GM18499 (cell line): ENCODE results near the gene CHIT1.

Source experiments
- ATAC-seq: cut with Tn5 transposase; IDR thresholded peaks from one replicate; pipeline ENCODE4 v1.9.1; 2021; ENCODE audit warnings: moderate number of reproducible peaks; ENCODE audit not compliant: insufficient read depth, unreplicated experiment

Gene CHIT1

DNA sequence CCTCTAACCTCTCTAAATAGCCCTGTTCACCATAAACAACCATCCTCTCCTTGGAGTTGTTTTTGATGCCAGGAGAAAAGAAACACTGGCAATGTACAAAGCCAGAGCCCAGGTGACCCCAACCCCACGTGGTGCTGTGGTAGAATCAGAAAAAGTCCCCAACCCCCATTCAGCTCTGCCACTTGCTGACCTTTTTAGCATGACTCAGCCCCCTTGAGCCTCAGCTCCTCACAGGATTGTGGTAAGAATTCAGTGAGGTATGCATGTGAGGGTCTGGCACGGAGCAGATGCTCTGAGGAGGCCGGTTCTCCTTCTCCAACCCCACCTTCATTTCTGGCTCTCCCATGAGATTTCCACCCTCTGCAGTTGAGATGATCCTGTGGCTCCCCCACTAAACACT, 31.8 kb downstream of the CHIT1 start:
- no peak for ATAC-seq

GRCh38 chr1:203196371-203196770, 33.1 kb downstream of the CHIT1 start:
- no peak for ATAC-seq

- ATAC-seq, result no peak
Measured at GRCh38 chr1:203190949-203191348, 38.5 kb downstream of the CHIT1 start.

DNA sequence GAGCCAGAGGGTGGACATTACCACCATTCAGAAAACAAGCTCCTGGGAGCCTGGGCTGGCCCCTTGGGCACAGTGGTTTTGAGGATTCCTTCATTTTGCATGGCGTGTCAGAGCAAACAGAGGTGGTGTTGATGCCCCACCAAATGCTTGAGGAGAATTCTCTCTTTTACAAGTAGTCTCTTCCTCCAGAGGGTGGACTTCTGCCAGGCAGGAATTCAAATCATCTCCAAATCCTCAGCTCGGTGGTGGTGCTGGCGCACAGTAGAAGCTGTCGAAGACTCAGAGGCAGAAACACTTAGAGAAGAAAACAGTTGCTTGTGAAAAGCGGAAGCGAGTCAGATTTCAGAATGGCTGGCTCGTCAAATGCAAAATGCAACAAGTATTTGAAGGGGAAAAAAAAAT, 39.5 kb downstream of the CHIT1 start:
- no peak for ATAC-seq

- no peak for ATAC-seq
Measured at GRCh38 chr1:203188686-203189232, 40.7 kb downstream of the CHIT1 start.

- ATAC-seq, result no peak
Measured at GRCh38 chr1:203187689-203188264, 41.7 kb downstream of the CHIT1 start.

GRCh38 chr1:203187304-203187685, 42.2 kb downstream of the CHIT1 start:
- ATAC-seq, result no peak

DNA sequence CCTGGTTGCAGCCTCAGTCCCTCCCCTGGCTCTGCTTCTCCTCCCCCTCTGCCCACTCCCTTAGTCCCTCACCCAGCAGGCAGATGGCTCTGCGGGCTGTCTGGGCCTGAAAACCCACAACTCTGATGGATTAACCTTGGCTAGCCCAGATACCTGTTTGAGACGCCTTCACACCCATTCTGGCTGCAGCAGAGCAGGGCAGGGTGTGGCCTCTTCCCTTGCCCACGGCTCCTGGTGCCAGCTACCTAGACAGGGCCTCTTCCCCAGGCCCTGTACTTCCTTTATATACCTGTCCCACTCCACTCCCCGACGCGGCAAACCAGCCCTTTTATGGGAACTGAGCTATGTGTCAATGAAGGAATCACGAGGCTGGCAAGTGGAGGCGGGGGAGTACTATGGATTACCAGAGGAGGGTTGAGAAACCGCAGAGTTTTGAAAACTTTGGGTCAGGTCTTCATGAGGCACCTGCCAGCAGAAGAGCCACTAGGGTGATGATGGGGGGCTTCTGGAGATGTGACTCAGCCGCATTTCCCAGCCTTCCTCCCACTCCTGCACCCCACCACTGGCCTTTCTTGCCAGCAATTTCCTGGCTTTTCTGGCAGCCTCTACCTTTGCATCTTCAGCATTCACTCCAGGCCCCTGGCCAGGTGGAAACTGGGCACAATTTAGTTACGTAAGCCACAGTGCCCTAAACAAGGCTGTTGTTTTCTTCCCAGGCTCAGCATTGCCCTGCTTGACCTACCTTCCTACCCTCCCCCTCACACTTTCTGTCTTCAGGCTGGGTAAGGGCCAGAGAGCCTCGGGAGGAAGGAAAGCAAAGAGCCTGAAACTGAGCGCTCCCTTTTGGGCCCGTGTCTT, 42.8 kb downstream of the CHIT1 start, which contains the start of gene CHI3L1:
CHI3L1 (minus strand) TSS at position 259 of the 858 bp plus-strand sequence; CDS start at position 178, 81 bp downstream.
- no peak for ATAC-seq

- no peak for ATAC-seq
Measured at GRCh38 chr1:203186091-203186445, 43.4 kb downstream of the CHIT1 start.

GRCh38 chr1:203185585-203185984, 43.9 kb downstream of the CHIT1 start:
- no peak for ATAC-seq

- ATAC-seq, result no peak
Measured at GRCh38 chr1:203185061-203185461, 44.4 kb downstream of the CHIT1 start.

- ATAC-seq, result no peak
Measured at GRCh38 chr1:203184467-203184866, 45.0 kb downstream of the CHIT1 start.

GRCh38 chr1:203183828-203184227, 45.6 kb downstream of the CHIT1 start:
- no peak for ATAC-seq

GRCh38 chr1:203182387-203182953, 47.0 kb downstream of the CHIT1 start:
- no peak for ATAC-seq

- no peak for ATAC-seq
Measured at GRCh38 chr1:203181586-203182386, 47.7 kb downstream of the CHIT1 start.

GRCh38 chr1:203180611-203181330, 48.7 kb downstream of the CHIT1 start:
- ATAC-seq, result no peak

GRCh38 chr1:203179667-203180005, 49.8 kb downstream of the CHIT1 start:
- ATAC-seq, result no peak

DNA sequence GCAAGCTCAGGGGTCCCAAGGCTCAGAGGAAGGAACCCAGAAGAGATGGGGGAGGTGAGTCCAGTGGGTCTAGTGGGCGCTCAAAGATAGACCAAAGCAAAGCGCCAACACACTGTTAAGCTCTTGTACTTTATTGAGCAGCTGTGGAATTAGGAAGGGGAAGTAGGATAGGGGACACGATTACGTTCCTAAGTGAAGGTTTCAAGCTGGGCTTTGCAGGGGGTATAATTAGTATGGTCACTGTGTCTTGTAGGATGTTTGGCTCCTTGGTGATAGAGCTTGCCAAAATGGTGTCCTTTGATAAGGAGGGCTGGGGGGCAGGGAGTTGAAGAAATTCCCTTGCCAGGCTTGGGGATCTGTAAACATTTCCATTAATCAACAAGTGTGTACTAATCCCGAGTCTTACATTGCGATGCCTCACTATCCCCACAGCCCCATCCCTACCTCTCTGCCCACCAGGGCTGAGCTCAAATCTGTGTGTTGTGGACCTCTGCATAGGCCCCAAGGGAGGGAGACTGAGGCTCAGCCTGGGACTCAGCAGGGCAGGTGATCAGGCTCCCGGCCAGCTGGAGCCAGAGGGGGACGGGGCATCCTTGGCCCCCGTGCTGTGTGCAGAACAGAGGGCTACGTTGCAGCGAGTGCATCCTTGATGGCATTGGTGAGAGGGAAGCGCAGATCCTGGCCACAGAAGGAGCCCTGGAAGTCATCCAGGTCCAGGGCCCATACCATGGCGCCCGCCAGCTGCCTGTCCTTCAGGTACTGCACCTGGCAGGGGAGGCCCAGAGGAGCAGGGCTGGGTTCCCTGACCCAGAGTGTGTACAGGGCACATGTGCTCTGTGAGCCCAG, 50.4 kb downstream of the CHIT1 start:
- ATAC-seq, result no peak

GRCh38 chr1:203178083-203178482, 51.4 kb downstream of the CHIT1 start:
- no peak for ATAC-seq
